COLO668 (cell line): ENCODE results near the gene ITGA1.

Experiments
- DNase-seq: peaks from one replicate; lab custom pipeline; 2025; ENCODE audit not compliant: unreplicated experiment; lab: John Stamatoyannopoulos, UW

ITGA1 gene

GRCh38 chr5:52771343-52772039 lies 16.2 kb upstream of the ITGA1 start:
- no peak for DNase-seq

GRCh38 chr5:52772668-52773067 lies 15.0 kb upstream of the ITGA1 start:
- no peak for DNase-seq

DNA sequence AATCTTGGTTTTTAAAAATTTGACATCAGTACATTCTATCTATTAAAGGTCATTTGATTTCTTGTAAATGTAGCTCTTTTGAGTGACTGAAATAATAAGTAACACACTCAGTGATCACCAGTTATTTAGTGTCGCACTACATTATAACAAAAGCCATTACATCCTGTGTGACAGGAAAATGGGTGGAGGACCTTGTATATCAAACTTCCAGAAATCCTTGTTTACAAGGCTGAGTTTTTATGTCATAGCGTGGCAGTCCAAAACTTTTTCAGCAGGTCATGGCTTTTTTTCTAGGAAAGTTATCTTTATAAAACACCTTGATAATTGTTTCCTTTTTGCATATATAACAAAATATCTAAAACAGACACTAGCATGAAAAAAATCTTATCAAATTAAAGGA lies 14.4 kb upstream of the ITGA1 start:
- DNase-seq = no peak

- DNase-seq = no peak
Observed at GRCh38 chr5:52774005-52774410, 13.7 kb upstream of the ITGA1 start.

DNA sequence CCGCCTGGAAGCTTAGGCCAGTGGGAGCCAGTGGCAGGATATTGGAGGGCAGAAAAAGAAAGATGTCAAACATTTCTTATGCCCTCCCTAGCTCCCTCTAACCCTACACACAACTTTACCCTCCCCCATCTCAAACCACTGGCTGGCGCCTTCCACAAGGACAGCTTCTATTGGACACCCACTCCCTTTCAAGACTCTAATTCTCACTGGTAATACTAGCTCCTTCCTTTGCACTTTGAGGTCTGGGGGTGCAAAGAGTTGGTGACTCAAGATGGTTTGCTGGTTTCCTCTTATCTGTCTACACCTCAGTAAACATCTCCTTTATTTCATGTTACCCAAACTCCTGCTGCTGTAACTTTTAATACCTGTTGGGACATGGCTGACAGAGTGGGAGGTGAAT lies 11.6 kb upstream of the ITGA1 start:
- DNase-seq = no peak

GRCh38 chr5:52777186-52777585 lies 10.5 kb upstream of the ITGA1 start:
- no peak for DNase-seq

GRCh38 chr5:52778781-52779180 lies 8.9 kb upstream of the ITGA1 start:
- DNase-seq = no peak

DNA sequence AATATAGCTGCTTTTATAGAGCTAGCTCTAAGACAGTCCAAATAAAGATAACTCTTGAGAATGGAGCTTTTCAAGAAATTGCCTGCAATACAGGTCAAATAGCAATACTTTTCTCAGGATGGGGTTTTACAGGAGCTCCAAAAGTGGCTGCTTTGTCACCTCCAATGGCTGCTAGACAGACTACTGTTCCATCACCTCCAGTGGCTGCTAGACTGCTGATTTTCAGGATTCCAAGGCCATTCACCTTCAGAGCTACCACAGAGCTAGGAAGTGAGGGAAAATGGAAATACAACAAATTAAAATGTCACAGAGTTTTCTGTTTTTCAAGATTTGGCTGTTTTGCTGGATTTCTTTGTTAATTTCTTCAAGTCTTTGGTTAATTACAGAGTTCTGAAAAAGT lies 8.5 kb upstream of the ITGA1 start:
- DNase-seq = no peak

- no peak for DNase-seq
Observed at GRCh38 chr5:52783226-52783959, 4.3 kb upstream of the ITGA1 start.

- no peak for DNase-seq
Observed at GRCh38 chr5:52784737-52785136, 3.0 kb upstream of the ITGA1 start.

GRCh38 chr5:52786391-52786790 lies 1.3 kb upstream of the ITGA1 start:
- no peak for DNase-seq

DNA sequence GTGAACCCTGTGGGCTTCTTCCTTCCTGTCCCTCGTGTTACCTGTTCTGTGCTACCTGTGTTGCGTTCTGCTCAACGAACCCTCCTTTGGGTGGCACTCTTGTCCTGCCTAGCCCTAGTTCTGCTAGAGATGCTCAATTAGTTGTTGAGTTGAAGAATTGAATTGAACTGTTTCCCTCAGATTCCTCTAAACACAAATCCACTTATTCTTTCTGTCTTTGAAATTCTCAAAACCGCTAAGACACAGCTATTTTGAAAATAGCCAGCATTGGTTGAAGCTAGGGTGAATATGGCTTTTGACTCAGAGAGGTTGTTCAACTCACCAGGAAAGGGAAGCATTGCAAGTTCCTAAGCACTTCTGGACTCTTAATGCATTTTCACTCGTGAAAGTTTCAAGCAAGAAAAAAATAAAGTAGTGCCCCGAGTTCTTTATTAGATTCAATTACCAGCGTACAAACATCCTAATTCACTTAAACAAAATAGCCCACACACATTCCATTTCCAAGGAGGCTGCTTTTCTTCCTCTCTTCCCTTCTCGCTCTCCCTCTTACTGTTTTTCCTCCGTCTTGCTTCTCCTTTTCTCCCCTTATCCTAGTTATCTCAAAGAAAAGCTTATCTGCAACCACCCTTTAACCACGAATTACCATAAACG lies 642 bp upstream of the ITGA1 start:
- DNase-seq = peak; percentile 6

GRCh38 chr5:52788505-52788821 lies 747 bp downstream of the ITGA1 start:
- no peak for DNase-seq

DNA sequence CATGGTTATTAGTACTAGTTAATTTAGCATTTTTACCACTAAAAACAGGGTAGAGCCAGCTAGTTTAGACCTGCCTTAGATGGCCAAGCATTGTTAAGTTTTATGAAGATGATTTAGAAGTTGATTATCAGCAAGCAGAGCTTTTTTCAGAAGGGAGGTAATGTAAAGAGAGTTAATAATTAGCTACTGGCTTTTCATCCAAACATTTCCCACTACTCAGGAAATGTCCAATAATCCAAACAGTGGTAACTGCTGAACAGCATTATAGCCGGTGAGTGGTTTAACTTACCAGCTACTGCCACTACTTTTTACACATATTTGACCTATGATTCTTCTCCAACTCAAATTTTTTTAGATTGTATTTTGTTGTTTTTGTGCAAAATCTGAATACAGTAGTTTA lies 1.7 kb downstream of the ITGA1 start:
- DNase-seq = no peak

DNA sequence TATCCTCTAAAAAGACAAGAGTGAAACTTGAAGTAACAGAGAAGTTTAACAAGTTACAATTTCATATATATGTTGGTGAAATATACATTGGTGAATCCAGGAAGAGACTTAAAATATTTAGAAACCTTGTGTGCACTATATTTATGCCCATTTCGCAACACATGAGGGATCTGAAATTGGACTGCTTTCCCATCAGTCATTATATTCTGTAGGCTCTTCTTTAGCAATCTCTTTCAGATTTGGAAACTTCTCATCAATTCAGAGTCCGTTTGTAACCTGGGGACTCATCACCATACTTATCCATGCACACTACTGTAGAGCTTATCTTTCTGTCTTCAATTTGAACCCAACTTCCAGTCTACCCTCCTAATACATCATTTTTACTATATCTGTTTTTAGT lies 2.1 kb downstream of the ITGA1 start:
- no peak for DNase-seq

DNA sequence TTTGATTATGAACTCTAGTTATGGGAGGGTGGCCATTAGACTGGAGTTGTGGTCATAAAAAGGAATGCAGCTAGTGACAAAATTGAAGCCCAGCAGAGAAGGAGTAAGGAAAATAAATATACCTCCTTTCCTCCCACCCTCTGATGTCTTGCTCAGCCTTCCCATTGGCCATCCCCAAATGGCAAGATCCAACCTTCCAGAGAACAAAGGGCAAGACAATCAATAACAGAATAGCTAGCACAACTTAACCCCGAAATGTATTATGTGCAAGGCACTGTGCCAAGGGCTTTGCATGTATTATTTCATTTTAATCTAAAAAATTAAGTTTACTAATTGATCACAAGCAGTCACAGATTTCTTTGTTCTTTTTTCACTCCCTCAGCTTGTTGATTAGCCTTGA lies 3.6 kb downstream of the ITGA1 start:
- DNase-seq = no peak

DNA sequence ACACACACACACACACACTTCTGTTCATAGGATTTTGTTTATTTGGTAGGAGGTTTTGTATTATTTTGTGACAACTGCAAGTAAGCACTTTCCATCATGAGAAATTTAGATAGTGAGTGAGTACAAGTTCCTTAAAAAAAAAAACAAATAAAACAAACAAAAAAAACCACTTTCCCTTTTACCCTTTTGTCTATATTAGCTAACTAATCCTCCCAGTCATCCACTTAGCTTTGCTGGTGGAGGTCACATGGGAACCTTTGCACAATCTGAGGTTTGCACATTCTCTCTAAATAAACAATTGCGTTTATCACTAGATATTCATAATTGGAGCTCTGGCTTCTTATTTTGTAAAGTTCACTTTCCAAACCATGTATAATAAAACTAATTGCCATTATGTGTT lies 6.8 kb downstream of the ITGA1 start:
- DNase-seq = no peak

GRCh38 chr5:52796031-52796430 lies 8.3 kb downstream of the ITGA1 start:
- DNase-seq = no peak

GRCh38 chr5:52796516-52797103 lies 8.9 kb downstream of the ITGA1 start:
- DNase-seq = no peak

- DNase-seq = no peak
Observed at GRCh38 chr5:52798938-52799337, 11.2 kb downstream of the ITGA1 start.

DNA sequence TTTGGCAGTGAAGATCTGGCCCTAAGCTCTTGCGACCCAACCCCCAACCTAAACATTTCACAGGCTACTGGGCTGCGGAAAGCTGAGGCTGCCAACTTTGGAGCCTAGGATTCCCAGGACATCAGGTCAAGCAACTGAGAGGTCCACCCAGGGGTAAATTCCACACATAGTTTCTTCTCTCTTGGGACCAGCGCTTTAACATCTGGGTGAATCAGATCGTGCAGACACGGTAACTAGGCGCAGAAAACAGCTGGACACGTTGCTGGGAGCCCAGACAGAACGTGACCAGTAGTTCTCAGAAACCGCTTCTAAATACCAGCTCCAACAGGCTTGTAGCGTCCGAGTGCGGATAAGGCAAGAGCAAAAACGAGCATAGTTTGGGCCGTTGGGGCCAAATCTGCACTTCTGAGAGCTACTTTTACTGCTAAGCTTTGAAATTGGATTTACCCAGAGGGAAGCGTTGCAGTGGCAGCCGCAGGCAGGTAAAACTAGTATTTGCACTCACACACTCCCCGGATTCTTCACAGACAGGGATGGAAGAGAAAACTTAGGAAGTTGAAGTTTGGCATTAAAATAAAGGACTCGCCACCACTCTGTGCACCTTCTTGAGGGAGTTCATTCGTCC lies 11.8 kb downstream of the ITGA1 start:
- peak; percentile 23 for DNase-seq

GRCh38 chr5:52799983-52800393 lies 12.3 kb downstream of the ITGA1 start:
- peak; percentile 90 for DNase-seq
